ENCODE data around the gene SYK.
"Not testable (repeated sequence)": the region's sequence is repeated elsewhere in the genome, so short reads cannot be mapped to it uniquely, and the experiment has no call there.

SYK gene

DNA sequence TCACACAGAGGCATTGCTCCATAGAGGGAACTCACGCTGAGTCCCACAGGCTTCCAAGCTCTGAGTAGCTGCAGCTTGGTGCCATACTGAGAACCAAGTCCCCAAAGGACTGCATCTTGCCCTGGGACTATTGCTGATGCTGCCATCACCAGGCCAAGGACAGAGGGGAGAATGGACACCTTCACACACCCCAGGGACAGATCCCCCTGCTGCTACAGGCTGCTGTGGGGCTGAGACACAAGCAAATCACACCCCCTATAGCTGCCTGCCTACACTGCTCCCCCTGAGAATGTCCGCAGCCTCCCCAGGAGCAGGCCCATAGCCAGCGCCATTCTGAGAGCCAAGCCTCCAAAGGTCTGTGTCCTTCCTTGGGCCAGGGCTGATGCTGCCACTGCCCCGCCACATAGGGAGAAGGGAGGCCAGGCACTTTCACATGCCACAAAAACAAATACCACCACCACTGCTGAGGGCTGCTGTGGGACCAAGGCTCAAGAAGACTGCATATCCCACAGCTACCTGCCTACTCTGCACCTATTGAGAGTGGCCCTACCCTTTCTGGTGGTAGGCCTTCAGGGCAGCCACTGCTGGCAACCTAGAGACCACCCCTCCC is 81.5 kb downstream of the SYK start:
- no peak for DNase-seq

- no peak for DNase-seq
Measured at GRCh38 chr9:90883661-90884060, 82.0 kb downstream of the SYK start.

DNA sequence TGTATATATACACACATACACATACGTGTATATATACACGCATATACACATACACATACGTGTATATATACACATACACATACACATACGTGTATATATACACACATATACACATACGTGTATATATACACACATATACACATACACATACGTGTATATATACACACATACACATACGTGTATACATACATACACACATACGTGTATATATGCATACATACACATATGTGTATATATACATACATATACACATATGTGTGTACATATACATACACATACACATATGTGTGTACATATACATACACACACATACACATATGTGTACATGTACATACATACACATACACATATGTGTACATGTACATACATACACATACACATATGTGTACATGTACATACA is 82.6 kb downstream of the SYK start:
- no peak for DNase-seq

DNA sequence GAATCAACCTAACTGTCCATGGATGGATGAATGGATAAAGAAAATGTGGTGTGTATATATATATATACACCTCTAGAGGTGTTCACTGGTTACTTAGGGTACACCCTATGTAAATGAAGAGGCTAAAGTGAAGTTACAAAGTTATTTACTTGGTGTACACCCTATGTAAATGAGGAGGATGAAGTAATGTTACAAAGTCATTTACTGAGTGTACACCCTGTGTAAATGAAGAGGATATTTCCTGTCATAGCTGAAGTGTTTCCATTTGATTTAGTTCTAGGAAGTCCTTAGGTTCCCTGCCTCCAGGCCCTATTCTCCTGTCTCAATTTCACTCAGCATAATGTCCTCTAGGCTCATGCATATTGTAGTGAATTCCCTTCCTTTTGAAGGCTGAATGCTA is 85.2 kb downstream of the SYK start:
- not testable (repeated sequence) for DNase-seq

- no peak for DNase-seq
Measured at GRCh38 chr9:90888941-90889340, 87.3 kb downstream of the SYK start.

DNA sequence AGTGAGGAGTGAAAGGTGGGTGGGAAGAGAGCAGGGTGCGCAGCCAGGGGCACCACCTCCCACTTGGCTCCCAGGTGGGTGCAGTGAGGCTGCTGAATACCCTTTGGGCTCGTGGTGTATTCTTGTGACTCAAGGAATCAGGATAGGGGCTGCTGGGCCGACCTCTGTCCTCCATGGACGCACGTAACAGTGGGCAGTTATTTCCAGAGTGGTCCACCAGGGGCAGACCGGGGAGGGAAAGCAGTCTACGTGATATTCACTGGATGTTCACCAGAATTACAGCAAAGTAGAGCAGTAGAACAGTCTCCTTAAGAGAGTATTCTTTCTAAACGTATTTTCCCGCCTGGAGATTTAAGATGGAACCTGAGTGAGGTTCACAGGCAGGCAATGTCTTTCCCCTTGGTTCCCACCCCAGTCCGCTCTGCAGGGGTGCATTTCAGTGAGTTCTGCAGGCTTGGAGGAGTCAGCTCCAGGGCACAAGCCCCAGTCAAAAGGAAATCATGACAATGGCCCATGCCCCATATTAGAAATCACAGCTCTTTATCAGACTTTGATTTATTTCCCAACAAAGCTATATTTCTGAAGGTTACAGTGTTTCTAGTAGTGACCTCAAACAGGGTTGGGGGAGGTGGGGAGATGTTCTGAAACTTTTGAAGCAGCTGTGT is 88.7 kb downstream of the SYK start:
- no peak for DNase-seq

- DNase-seq, result no peak
Measured at GRCh38 chr9:90891308-90892040, 89.9 kb downstream of the SYK start.

DNA sequence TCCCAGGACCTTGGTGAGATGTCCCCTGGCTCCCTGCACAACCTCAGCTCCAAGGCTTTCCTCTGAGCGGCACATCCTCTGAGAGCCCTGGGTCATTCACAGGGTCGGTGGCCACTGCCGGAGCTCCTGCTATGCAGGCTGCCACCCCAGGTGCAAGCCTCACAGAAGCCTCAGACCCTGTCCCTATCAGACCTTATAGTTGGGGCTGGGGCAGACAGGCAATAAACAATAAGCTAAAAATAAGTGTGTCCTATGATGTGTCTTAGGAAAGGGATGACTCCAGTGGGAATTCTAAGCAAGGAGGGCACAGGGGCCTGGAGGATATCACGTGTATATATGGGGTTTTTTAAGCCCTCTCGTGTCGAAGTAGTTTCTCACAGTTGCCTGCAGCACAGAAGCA is 91.3 kb downstream of the SYK start:
- no peak for DNase-seq

GRCh38 chr9:90893706-90894105 is 92.1 kb downstream of the SYK start:
- DNase-seq, result no peak

- no peak for DNase-seq
Measured at GRCh38 chr9:90894986-90895687, 93.5 kb downstream of the SYK start.

DNA sequence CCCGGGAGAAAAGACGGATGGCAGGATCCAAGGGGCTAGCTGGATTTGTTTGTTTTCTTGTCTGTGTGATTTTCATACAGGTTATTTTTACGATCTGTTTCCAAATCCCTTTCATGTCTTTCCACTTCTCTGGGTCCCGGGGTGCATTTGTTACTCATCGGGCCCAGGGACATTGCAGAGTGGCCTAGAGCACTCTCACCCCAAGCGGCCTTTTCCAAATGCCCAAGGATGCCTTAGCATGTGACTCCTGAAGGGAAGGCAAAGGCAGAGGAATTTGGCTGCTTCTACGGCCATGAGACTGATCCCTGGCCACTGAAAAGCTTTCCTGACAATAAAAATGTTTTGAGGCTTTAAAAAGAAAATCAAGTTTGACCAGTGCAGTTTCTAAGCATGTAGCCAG is 94.2 kb downstream of the SYK start:
- DNase-seq, result no peak

- DNase-seq, result no peak
Measured at GRCh38 chr9:90896231-90896630, 94.6 kb downstream of the SYK start.

DNA sequence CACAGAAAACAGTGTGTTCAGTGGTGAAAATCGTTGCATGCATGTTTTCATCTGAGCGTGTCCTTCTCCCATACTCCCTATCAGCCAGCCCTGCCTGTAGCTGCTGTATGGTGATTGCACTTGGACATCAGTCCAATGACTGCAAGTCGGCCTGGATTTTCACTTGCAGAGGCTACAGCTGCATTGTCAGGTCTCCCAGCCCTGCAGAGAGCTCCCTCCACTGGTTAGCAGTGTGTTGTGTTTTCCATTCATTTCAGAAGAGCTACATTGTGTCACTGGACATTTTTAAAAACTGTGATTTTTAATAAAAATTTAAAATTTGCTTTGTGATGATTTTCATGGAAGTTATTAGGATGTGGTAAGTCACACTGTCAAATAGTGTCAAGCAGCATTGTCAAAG is 96.6 kb downstream of the SYK start:
- DNase-seq, result no peak

DNA sequence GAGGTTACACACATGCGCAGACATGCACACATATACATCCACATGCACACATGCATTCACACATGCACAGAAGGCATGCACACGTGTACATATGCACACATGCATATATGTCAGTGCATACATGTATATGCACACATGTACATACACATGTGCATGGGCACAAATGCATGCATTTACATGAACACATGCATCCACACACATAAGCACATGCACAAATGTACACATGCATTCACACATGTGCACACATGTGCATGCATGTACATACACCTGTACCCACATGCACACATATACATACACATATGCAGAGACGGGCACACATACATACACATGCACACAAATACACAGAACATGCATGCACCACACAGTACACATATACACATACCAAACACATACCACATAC is 97.7 kb downstream of the SYK start:
- no peak for DNase-seq

GRCh38 chr9:90900130-90900529 is 98.5 kb downstream of the SYK start:
- no peak for DNase-seq

GRCh38 chr9:90901933-90902332 is 100.3 kb downstream of the SYK start:
- no peak for DNase-seq

DNA sequence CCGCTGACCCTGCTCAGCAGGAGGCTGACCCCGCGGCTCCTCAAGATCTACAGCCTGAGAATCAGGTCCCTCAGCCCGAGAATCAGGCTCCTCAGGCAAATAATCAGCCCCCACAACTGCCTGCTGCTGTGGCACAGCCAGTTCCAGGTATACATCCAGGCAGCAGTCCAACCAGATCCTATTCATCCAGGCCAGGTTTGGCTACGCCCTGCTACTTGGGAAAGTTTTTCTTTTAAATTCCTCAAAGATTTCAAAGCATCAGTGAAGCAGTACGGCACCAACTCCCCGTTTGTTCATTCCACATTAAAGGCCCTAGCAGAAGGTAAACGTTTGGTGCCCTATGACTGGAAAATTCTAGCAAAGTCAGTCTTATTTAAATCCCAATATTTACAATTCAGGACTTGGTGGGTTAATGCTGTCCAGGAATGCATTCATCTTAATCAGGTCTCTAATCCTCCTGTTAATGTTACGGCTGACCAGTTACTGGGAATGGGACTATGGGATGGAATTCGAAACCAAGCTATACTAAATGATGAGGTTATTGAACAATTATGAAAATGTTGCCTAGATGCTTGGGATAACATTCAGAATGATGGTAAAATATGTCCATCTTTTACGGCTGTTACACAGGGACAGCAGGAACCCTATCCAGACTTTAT is 102.3 kb downstream of the SYK start:
- no peak for DNase-seq

GRCh38 chr9:90904706-90905478 is 103.3 kb downstream of the SYK start:
- DNase-seq, result no peak

DNA sequence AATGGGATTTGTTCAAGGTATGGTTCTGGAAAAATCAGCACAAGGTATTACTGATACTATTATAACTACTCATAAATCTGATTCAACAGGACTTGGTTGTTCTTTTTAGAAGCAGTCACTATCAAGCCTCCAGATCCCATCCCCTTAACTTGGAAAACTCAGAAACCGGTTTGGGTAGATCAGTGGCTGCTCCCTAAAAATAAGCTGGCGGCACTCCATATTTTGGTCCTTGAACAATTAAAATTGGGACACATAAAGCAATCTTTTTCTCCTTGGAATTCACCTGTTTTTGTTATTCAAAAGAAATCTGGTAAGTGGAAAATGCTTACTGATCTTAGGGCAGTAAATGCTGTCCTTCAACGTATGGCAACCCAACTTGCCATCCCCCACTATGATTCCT is 104.2 kb downstream of the SYK start:
- no peak for DNase-seq

- no peak for DNase-seq
Measured at GRCh38 chr9:90906316-90907055, 104.9 kb downstream of the SYK start.

DNA sequence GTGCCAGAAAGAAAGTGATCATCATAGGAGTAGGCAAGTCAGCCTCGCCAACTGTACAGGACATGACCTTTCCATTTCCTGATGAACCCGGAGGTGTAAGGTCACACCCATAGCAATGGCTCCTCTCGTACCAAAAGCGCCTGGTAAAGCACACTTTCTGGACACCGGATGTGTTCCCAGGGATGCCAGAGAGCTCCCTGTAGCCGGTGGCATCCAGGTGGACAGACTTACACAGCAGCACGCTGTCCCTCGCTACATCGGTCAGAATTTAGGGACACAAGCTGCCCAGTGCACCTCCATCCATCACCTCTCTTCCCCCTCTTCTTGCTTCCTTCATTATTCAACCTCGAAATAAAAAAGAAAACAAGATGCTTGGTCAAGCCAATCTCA is 105.4 kb downstream of the SYK start:
- no peak for DNase-seq

- no peak for DNase-seq
Measured at GRCh38 chr9:90907790-90908189, 106.2 kb downstream of the SYK start.

Data from hippocampal formation (tissue), 2 donors.